PC-3 (cell line): ENCODE results near the gene GSN. TPM values are rescaled to one million over a fixed set of nuclear protein-coding genes. Genes with fewer than 3 reads are reported as not detected.

Experiments used
- ATAC-seq: fragments of 200-7000 bp; cut with Tn5 transposase; 2 replicates; pipeline ENCODE4 v1.9.1; 2020; ENCODE audit warnings: mild to moderate bottlenecking, moderate library complexity
- BruUV-seq: library from RNA; stranded (reverse); fragments of 400-500 nt; replicated peaks from 2 replicates; lab custom pipeline; 2021; lab: Mats Ljungman, UMichigan
- CTCF ChIA-PET: fragments of 300-600 bp; sonication (Branson Sonifier 250); formaldehyde crosslinking; loops from one replicate; lab custom pipeline; 2022; ENCODE audit warnings: antibody characterized with exemption; lab: Charles Lee
- POLR2A ChIA-PET: fragments of 300-600 bp; sonication (Branson Sonifier 250); formaldehyde crosslinking; loops from one replicate; lab custom pipeline; 2022; ENCODE audit warnings: antibody characterized with exemption; ENCODE audit not compliant: unreplicated experiment; lab: Charles Lee
- DNase-seq: peaks from one replicate; pipeline ENCODE4 v3.0.0-alpha.2; 2015
- H2AFZ ChIP-seq: fragments of 300-600 bp; sonication (generic); 2 replicates; pipeline ENCODE4 v1.6.0; 2016; ENCODE audit warnings: antibody characterized with exemption, low read length
- H3F3A ChIP-seq: fragments of 300-600 bp; sonication (generic); one replicate; pipeline ENCODE4 v1.6.0; 2017; ENCODE audit warnings: antibody characterized with exemption, low read length, control low read depth, mild to moderate bottlenecking; ENCODE audit not compliant: unreplicated experiment
- H3K27ac ChIP-seq: fragments of 300-600 bp; sonication (generic); 2 replicates; pipeline ENCODE4 v1.5.1; 2016; ENCODE audit warnings: mild to moderate bottlenecking, low read length
- H3K27me3 ChIP-seq: fragments of 300-600 bp; sonication (generic); 2 replicates; pipeline ENCODE4 v1.6.1; 2016; ENCODE audit warnings: low read length, mixed read lengths
- H3K36me3 ChIP-seq: fragments of 300-600 bp; sonication (generic); 2 replicates; pipeline ENCODE4 v1.6.1; 2016; ENCODE audit warnings: low read depth, mixed run types, low read length, mixed read lengths
- H3K4me1 ChIP-seq: fragments of 300-600 bp; sonication (generic); 2 replicates; pipeline ENCODE4 v1.5.1; 2016; ENCODE audit warnings: low read length; ENCODE audit not compliant: insufficient read depth
- H3K4me2 ChIP-seq: fragments of 300-600 bp; sonication (generic); 2 replicates; pipeline ENCODE4 v1.6.0; 2016; ENCODE audit warnings: low read length
- H3K4me3 ChIP-seq: fragments of 300-600 bp; sonication (generic); 2 replicates; pipeline ENCODE4 v1.5.1; 2016; ENCODE audit warnings: mild to moderate bottlenecking, low read length, mixed read lengths
- H3K79me2 ChIP-seq: fragments of 300-600 bp; sonication (generic); 2 replicates; pipeline ENCODE4 v1.6.1; 2017; ENCODE audit warnings: low read length, mixed read lengths
- H3K9ac ChIP-seq: fragments of 300-600 bp; sonication (generic); 2 replicates; pipeline ENCODE4 v1.6.0; 2016; ENCODE audit warnings: mild to moderate bottlenecking, low read length
- H3K9me2 ChIP-seq: fragments of 300-600 bp; sonication (generic); replicated peaks from 2 replicates; pipeline ENCODE4 v1.6.1; 2016; ENCODE audit warnings: mixed run types, low read length, mixed read lengths
- H3K9me3 ChIP-seq: fragments of 300-600 bp; sonication (generic); 2 replicates; pipeline ENCODE4 v1.6.1; 2016; ENCODE audit warnings: low read length, mixed read lengths
- H4K20me1 ChIP-seq: fragments of 300-600 bp; sonication (generic); 2 replicates; pipeline ENCODE4 v1.6.1; 2016; ENCODE audit warnings: low read length, mixed read lengths
- CTCF ChIP-seq: fragments of 300-600 bp; sonication (generic); conservative IDR thresholded peaks from 2 replicates; pipeline ENCODE4 v1.5.1; 2017; ENCODE audit warnings: antibody characterized with exemption, low read depth, mild to moderate bottlenecking, low read length
- EZH2 ChIP-seq: fragments of 300-600 bp; sonication (generic); IDR thresholded peaks from one replicate; pipeline ENCODE4 v1.6.1; 2017; ENCODE audit warnings: antibody characterized with exemption, mild to moderate bottlenecking, low read length; ENCODE audit not compliant: unreplicated experiment
- EZH2phosphoT487 ChIP-seq: fragments of 300-600 bp; sonication (generic); IDR thresholded peaks from 2 replicates; pipeline ENCODE4 v1.6.1; 2018; ENCODE audit warnings: mild to moderate bottlenecking, antibody characterized with exemption, low read length, borderline replicate concordance
- intact Hi-C: fragments of 100-400 bp; cut with micrococcal nuclease; formaldehyde crosslinking; loops from 2 replicates; pipeline ENCODE4 v1.9.0; 2023
- total RNA-seq: library from RNA; depleted of rRNA; stranded (reverse); fragments of >200 nt; gene quantifications from 2 replicates; pipeline ENCODE4 v1.2.3, GENCODE V29; 2014

Gene GSN
- total RNA-seq, 1 experiment from 2014 or later, result 36.5 TPM

DNA sequence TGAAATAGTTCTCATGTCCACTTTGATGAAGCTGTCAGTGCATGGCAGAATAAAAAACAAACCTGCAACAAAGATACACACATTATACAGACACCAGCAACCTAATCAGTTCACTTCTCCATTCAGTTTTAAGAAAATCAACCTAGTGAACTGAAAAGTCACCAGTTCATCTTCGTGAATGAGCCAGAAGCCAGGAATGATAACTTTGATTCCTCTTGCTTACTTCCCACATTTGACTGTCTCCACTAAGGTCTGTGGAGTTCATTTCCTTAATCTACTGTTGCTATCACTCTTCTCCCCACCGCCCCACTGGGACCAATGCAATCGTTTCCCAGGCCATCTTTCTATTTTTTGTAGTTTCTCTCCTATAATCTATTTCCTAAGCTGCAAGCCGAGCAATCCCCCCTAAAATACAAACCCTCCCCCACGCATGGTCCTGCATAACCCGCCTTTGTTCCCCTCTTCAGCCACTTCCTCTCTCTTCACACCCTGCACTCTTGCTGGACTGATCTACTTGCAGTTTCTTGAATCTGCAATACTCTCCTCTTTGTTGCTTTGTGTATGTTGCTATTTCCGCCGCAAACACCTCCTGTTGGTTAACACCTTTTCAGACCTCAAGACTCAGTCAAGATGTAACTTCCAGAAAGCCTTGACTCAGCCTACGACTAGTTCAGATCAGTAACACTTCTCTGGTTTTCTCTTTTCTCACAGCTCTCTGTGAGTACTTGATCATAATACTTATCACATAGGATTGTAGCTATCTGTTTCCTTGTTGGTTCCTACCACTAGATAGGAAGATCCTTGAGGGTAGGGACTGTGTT, 85.5 kb downstream of the GSN start:
- H3K4me2 ChIP-seq, result no peak overlapping the region
- no peak for TF ChIP-seq EZH2
- no peak for TF ChIP-seq CTCF
- TF ChIP-seq EZH2phosphoT487, result no peak
- peaks cover 23% of the 10 kb centered on the region for H3K4me1 ChIP-seq
- no peaks in the 10 kb centered on the region for H3K79me2 ChIP-seq
- no peaks in the 10 kb centered on the region for H3K9me3 ChIP-seq
- ATAC-seq (no peak), DNase-seq (no peak)
- H3K27me3 ChIP-seq, result no peaks in the 10 kb centered on the region
- H3K27ac ChIP-seq, result no peak overlapping the region
- H2AFZ ChIP-seq, result no peak overlapping the region
- intact Hi-C loops, result no loop called here
- no peaks in the 10 kb centered on the region for H3K9me2 ChIP-seq
- POLR2A ChIA-PET, result no interaction called here
- no peak overlapping the region for H3K4me3 ChIP-seq
- CTCF ChIA-PET, result no interaction called here
- no peaks in the 10 kb centered on the region for H3F3A ChIP-seq
- no peaks in the 10 kb centered on the region for H3K36me3 ChIP-seq
- no peaks in the 10 kb centered on the region for H4K20me1 ChIP-seq
- no peak overlapping the region for H3K9ac ChIP-seq
- no TSS peak for BruUV-seq

DNA sequence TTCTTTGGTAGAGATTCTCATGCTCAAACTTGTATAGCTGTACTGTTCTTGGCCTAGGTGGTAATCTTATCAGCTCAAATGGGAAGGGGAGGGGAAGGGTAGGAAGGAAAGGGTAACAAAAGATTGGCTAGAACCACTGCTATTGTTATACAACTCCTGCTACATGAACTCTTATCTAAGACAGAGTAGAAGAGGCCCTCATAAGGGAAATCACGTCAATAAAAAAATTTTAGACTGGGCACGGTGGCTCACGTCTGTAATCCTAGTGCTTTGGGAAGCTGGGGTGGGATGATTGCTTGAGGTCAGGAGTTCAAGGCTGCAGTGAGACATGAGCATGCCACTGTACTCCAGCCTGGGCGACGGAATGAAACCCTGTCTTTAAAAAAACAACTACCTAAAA, 86.2 kb downstream of the GSN start:
- TF ChIP-seq EZH2 (no peak), CTCF (no peak), EZH2phosphoT487 (no peak)
- H3K9ac ChIP-seq, result no peak overlapping the region
- H3F3A ChIP-seq, result no peaks in the 10 kb centered on the region
- H3K79me2 ChIP-seq, result no peaks in the 10 kb centered on the region
- H3K9me2 ChIP-seq, result no peaks in the 10 kb centered on the region
- H3K9me3 ChIP-seq, result no peaks in the 10 kb centered on the region
- no peaks in the 10 kb centered on the region for H3K36me3 ChIP-seq
- no TSS peak for BruUV-seq
- no peaks in the 10 kb centered on the region for H4K20me1 ChIP-seq
- H3K4me2 ChIP-seq, result no peak overlapping the region
- H3K4me1 ChIP-seq, result peaks cover 23% of the 10 kb centered on the region
- H3K4me3 ChIP-seq, result no peak overlapping the region
- H2AFZ ChIP-seq, result no peak overlapping the region
- ATAC-seq (no peak), DNase-seq (no peak)
- intact Hi-C loops, result no loop called here
- no peak overlapping the region for H3K27ac ChIP-seq
- ChIA-PET POLR2A (no interaction called here), CTCF (no interaction called here)
- no peaks in the 10 kb centered on the region for H3K27me3 ChIP-seq

GRCh38 chr9:121354762-121355161, 86.8 kb downstream of the GSN start:
- Histone ChIP-seq H3K4me1 (peaks cover 23% of the 10 kb centered on the region), H3K27me3 (no peaks in the 10 kb centered on the region), H3K27ac (no peak overlapping the region), H3K9me2 (no peaks in the 10 kb centered on the region), H3K79me2 (no peaks in the 10 kb centered on the region), H3K4me3 (no peak overlapping the region), H3K9me3 (no peaks in the 10 kb centered on the region), H2AFZ (no peak overlapping the region), H3K9ac (no peak overlapping the region), H3F3A (no peaks in the 10 kb centered on the region), H3K36me3 (no peaks in the 10 kb centered on the region), H4K20me1 (no peaks in the 10 kb centered on the region), H3K4me2 (no peak overlapping the region)
- TF ChIP-seq CTCF, result no peak
- no peak for TF ChIP-seq EZH2
- no peak for TF ChIP-seq EZH2phosphoT487
- ATAC-seq (no peak), DNase-seq (no peak)
- intact Hi-C loops, result no loop called here
- CTCF ChIA-PET, result no interaction called here
- no TSS peak for BruUV-seq
- POLR2A ChIA-PET, result no interaction called here
